PC-3 (cell line): ENCODE data around the gene SEC16A.

Experiments used
- EZH2phosphoT487 ChIP-seq: fragments of 300-600 bp; sonication (generic); IDR thresholded peaks from 2 replicates; pipeline ENCODE4 v1.6.1; 2018; ENCODE audit warnings: mild to moderate bottlenecking, antibody characterized with exemption, low read length, borderline replicate concordance
- TF ChIP-seq, protein P1 (sequence below): fragments of 300-600 bp; sonication (generic); conservative IDR thresholded peaks from 2 replicates; pipeline ENCODE4 v1.5.1; 2017; ENCODE audit warnings: antibody characterized with exemption, low read depth, mild to moderate bottlenecking, low read length

DNA sequence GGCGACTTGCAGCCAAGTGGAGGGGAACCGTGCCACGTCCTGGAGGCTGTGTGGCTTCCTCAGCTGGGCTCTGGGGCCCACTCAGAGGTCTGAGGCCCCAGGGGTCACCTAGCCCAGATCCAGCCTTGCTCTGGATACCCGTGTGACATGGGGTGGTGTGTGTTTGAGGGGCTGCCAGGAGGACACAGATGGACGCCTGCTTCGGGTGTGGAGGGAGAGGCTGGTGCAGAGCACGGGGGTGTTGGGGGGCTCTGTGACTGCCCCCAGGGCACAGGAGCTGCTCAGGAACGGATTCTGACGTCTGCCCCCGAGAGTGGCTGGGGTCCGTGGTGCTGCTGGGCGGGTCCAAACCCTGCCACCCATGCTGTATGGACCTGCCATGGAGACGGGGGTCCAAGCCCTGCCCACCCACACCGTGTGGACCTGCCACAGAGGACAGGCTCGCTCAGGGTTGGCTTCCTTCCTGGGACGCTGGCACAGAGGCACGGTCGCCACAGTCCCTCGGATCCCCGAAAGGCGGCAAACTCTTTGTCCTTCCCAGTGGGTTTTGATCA is 53.7 kb downstream of the SEC16A start:
- TF ChIP-seq, protein P1, sequence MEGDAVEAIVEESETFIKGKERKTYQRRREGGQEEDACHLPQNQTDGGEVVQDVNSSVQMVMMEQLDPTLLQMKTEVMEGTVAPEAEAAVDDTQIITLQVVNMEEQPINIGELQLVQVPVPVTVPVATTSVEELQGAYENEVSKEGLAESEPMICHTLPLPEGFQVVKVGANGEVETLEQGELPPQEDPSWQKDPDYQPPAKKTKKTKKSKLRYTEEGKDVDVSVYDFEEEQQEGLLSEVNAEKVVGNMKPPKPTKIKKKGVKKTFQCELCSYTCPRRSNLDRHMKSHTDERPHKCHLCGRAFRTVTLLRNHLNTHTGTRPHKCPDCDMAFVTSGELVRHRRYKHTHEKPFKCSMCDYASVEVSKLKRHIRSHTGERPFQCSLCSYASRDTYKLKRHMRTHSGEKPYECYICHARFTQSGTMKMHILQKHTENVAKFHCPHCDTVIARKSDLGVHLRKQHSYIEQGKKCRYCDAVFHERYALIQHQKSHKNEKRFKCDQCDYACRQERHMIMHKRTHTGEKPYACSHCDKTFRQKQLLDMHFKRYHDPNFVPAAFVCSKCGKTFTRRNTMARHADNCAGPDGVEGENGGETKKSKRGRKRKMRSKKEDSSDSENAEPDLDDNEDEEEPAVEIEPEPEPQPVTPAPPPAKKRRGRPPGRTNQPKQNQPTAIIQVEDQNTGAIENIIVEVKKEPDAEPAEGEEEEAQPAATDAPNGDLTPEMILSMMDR: no peak
- TF ChIP-seq EZH2phosphoT487: no peak
